H1 (cell line): ENCODE measurements around the gene MT4. TPM values are rescaled to one million over a fixed set of nuclear protein-coding genes. Genes with fewer than 3 reads are reported as not detected.

Source experiments
- CHD7 ChIP-seq: fragments of 300-600 bp; sonication (generic); IDR thresholded peaks from 2 replicates; pipeline ENCODE4 v1.7.1; 2012; ENCODE audit warnings: low read length, moderate library complexity, mild to moderate bottlenecking, inconsistent platforms; ENCODE audit not compliant: insufficient replicate concordance
- polyA plus RNA-seq, 7 experiments: library from polyadenylated mRNA; depleted of rRNA in 3 of 7; stranded (reverse) in 5 of 7; unstranded in 2 of 7; fragments of >200 nt in 5 of 7; fragments of 200-250 nt in 2 of 7; gene quantifications; 1 replicate in 5 of 7; 2 replicates in 1 of 7; 4 replicates in 1 of 7; pipeline versions ENCODE4 v1.2.1 to v1.2.3, GENCODE V29; 2011 to 2013; ENCODE audit warnings: missing spikeins in 2 of 7, mixed read lengths in 2 of 7
- total RNA-seq: library from RNA; stranded (reverse); fragmentation: NEBNext Ultra II Directional; extraction: Animal tissue kit (Norgen Biotek cat#: 25700); gene quantifications from 2 replicates; pipeline ENCODE4 v1.2.1, GENCODE V29; 2021
- TF ChIP-seq, protein P1 (sequence below), 3 experiments: IDR thresholded peaks; 1 replicate in 2 of 3; 2 replicates in 1 of 3; pipeline versions ENCODE4 v1.5.1 to v1.6.1; 2011; ENCODE audit warnings: low read length in 3 of 3, mild to moderate bottlenecking in 3 of 3, inconsistent platforms in 2 of 3, low read depth in 1 of 3, moderate library complexity in 1 of 3; ENCODE audit not compliant: insufficient read depth in 1 of 3; ENCODE audit errors: control extremely low read depth in 1 of 3

MT4 gene
- total and polyA plus RNA-seq, 2 of the 8 experiments (the other 6 are each of a cell fraction or from before 2014, with no cell fraction given): not detected

DNA sequence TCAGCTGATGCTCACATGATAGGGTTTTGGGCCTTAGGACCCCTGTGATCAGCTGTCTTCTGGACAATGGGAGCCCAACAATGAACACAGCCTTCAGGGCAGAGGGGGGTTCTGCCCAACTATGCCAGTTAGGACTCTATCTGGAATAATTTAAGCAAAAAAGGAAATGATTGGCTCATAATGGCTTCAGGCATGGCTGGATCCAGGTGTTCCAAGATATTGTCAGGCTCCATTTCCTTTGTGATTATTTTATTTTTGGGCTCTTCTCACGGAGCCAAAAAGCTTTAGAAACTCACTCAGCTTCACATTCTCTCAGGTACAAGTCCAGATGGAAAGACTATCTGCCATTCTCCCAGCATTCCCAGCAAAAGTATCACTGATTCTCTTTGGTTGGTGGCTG is 40.6 kb downstream of the MT4 start (continued):
- no peak for TF ChIP-seq CHD7
- TF ChIP-seq, protein P1, sequence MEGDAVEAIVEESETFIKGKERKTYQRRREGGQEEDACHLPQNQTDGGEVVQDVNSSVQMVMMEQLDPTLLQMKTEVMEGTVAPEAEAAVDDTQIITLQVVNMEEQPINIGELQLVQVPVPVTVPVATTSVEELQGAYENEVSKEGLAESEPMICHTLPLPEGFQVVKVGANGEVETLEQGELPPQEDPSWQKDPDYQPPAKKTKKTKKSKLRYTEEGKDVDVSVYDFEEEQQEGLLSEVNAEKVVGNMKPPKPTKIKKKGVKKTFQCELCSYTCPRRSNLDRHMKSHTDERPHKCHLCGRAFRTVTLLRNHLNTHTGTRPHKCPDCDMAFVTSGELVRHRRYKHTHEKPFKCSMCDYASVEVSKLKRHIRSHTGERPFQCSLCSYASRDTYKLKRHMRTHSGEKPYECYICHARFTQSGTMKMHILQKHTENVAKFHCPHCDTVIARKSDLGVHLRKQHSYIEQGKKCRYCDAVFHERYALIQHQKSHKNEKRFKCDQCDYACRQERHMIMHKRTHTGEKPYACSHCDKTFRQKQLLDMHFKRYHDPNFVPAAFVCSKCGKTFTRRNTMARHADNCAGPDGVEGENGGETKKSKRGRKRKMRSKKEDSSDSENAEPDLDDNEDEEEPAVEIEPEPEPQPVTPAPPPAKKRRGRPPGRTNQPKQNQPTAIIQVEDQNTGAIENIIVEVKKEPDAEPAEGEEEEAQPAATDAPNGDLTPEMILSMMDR (IDR thresholded peaks at IDR 0.05; ENCODE audit: control extremely low read depth in 1 of 3, insufficient read depth in 1 of 3, low read depth in 1 of 3, low read length in 3 of 3): no peak
- TF ChIP-seq, all 59 proteins: peak for 0
